Left renal cortex interstitium (tissue), 4 donors: ENCODE measurements around the gene IL1RAPL1. TPM values are rescaled to one million over a fixed set of nuclear protein-coding genes. Genes with fewer than 3 reads are reported as not detected.

Experiments
- DNase-seq, 4 donors: peaks; one replicate each; pipeline ENCODE4 v3.0.0-alpha.2; 2013; ENCODE audit warnings: low read depth in 4 of 4, low spot score in 2 of 4, missing footprints in 1 of 4
- polyA plus RNA-seq, 4 donors: library from polyadenylated mRNA; unstranded; fragments of 120-200 nt; gene quantifications; one replicate each; pipeline ENCODE4 v1.2.1, GENCODE V29; 2013; ENCODE audit not compliant: insufficient read length in 4 of 4

IL1RAPL1 gene
- polyA plus RNA-seq, 4 donors, result 2.6 to 2.7 (median 2.6) TPM

- no peak for DNase-seq
These were observed 1353.5 kb downstream of the IL1RAPL1 start for GRCh38 chrX:29940750-29941149.

DNA sequence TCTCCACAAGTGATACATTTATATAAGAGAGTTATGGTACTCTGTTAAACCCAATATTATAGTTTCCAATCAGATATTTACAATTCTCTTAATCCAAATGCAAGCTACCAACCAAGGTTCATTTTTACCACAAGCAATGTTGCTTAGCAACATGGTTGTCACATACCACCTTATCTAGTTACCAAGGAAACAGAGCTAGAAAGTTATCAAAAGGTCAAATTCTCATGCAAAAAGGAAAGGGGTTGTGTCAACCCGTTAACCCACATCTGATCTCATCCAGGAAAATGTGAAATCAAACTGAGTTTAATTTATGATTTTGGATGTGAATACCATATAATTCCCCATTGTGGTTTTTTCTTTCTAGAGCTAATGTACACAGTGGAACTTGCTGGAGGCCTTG lies 1354.0 kb downstream of the IL1RAPL1 start:
- no peak for DNase-seq

DNA sequence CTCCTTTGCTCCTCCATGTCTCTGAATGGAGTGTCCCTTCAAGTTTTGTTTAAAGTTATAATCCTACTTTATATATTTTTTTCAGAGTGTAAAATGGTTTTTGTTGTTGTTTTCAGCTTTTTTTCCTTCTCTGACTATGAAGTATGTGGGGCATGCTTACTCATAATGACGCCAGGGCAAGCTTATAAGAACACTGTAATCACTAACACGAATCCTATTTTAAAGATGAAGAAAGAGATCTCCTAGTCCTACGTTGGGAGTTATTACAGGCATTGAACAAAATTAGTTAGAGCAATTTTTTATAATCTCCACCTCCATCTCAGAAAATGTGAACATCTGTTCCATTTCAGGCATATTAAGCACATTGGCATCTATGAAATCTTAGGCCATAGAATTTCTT lies 1360.0 kb downstream of the IL1RAPL1 start:
- no peak for DNase-seq

- DNase-seq, result no peak
These were observed 1361.4 kb downstream of the IL1RAPL1 start for GRCh38 chrX:29948653-29949052.

GRCh38 chrX:29952016-29952415 lies 1364.8 kb downstream of the IL1RAPL1 start:
- no peak for DNase-seq

DNA sequence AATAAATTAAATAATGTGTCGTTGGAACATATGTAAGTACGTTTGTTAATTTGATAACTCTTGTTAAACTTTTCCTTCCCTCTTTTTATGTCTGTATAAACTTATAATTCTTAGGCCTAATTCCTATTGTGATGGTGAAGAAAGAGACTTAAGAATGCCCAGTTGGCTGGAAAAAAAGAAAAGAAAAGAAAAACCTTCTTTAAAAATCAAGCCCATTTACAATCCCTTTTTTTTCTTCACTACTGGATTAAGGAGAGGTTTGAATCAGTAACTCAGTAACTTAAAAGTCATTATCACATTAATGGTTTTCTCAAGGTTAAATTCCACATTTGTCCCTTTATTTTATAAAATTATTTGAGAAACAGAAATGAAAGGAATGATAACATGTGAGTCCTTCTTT lies 1374.8 kb downstream of the IL1RAPL1 start:
- DNase-seq, result no peak

GRCh38 chrX:29965634-29966033 lies 1378.4 kb downstream of the IL1RAPL1 start:
- no peak for DNase-seq

DNA sequence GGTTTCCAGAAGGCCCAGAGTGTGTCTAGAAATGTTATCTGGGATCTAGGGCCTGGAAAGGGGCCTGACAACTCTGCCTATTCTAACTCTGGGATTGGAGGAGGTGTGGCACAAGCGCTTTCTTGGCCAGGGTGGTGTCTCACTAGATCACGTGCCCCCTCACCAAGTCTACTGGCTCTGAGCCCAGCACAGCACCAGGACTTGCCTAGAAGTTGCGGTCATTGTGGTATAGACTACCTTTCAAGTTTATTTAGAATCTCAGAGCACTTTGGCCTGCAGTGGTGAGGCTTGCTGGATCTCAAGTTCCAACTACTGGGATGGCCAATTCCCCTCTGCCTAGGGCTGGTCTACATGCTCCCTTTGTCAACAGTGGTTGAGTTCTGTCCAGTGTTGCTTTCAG lies 1404.8 kb downstream of the IL1RAPL1 start:
- no peak for DNase-seq

- no peak for DNase-seq
These were observed 1418.6 kb downstream of the IL1RAPL1 start for GRCh38 chrX:30005813-30006212.
